Measurements from ENCODE around the gene TMEM191C. TPM values are rescaled to one million over a fixed set of nuclear protein-coding genes. Genes with fewer than 3 reads are reported as not detected.
"Not testable (repeated sequence)": the region's sequence is repeated elsewhere in the genome, so short reads cannot be mapped to it uniquely, and the experiment has no call there.

The TMEM191C gene
- polyA plus RNA-seq, 1 experiment: 0.58 TPM

GRCh38 chr22:21499623-21500506, 32.7 kb downstream of the TMEM191C start:
- H3K27me3 ChIP-seq (ENCODE audit: control insufficient read depth, insufficient read depth, low read length); H3K9me3 ChIP-seq (ENCODE audit: control insufficient read depth, insufficient read depth, low read length); DNase-seq (ENCODE audit: low read depth, low spot score); POLR2A ChIA-PET; H3K27ac ChIP-seq (ENCODE audit: low read depth, low read length); CTCF ChIA-PET; H3K4me3 ChIP-seq (ENCODE audit: low read depth, low read length): not testable (repeated sequence)

- H3K27me3 ChIP-seq (ENCODE audit: control insufficient read depth, insufficient read depth, low read length); H3K4me3 ChIP-seq (ENCODE audit: low read depth, low read length); POLR2A ChIA-PET; DNase-seq (ENCODE audit: low read depth, low spot score); H3K9me3 ChIP-seq (ENCODE audit: control insufficient read depth, insufficient read depth, low read length); CTCF ChIA-PET; H3K27ac ChIP-seq (ENCODE audit: low read depth, low read length): not testable (repeated sequence)
Observed at GRCh38 chr22:21510397-21510796, 43.2 kb downstream of the TMEM191C start.

GRCh38 chr22:21512022-21512421, 44.8 kb downstream of the TMEM191C start:
- H3K4me3 ChIP-seq (ENCODE audit: low read depth, low read length); H3K27ac ChIP-seq (ENCODE audit: low read depth, low read length); CTCF ChIA-PET; H3K27me3 ChIP-seq (ENCODE audit: control insufficient read depth, insufficient read depth, low read length); POLR2A ChIA-PET; H3K9me3 ChIP-seq (ENCODE audit: control insufficient read depth, insufficient read depth, low read length); DNase-seq (ENCODE audit: low read depth, low spot score): not testable (repeated sequence)

GRCh38 chr22:21514117-21514516, 46.9 kb downstream of the TMEM191C start:
- H3K4me3 ChIP-seq (ENCODE audit: low read depth, low read length); POLR2A ChIA-PET; CTCF ChIA-PET; H3K27me3 ChIP-seq (ENCODE audit: control insufficient read depth, insufficient read depth, low read length); DNase-seq (ENCODE audit: low read depth, low spot score); H3K9me3 ChIP-seq (ENCODE audit: control insufficient read depth, insufficient read depth, low read length); H3K27ac ChIP-seq (ENCODE audit: low read depth, low read length): not testable (repeated sequence)

GRCh38 chr22:21515234-21515633, 48.0 kb downstream of the TMEM191C start:
- POLR2A ChIA-PET; CTCF ChIA-PET; H3K4me3 ChIP-seq (ENCODE audit: low read depth, low read length); H3K27me3 ChIP-seq (ENCODE audit: control insufficient read depth, insufficient read depth, low read length); H3K27ac ChIP-seq (ENCODE audit: low read depth, low read length); H3K9me3 ChIP-seq (ENCODE audit: control insufficient read depth, insufficient read depth, low read length); DNase-seq (ENCODE audit: low read depth, low spot score): not testable (repeated sequence)

- POLR2A ChIA-PET; H3K27me3 ChIP-seq (ENCODE audit: control insufficient read depth, insufficient read depth, low read length); H3K4me3 ChIP-seq (ENCODE audit: low read depth, low read length); DNase-seq (ENCODE audit: low read depth, low spot score); H3K9me3 ChIP-seq (ENCODE audit: control insufficient read depth, insufficient read depth, low read length); CTCF ChIA-PET; H3K27ac ChIP-seq (ENCODE audit: low read depth, low read length): not testable (repeated sequence)
Observed at GRCh38 chr22:21516522-21516921, 49.3 kb downstream of the TMEM191C start.

- POLR2A ChIA-PET; H3K9me3 ChIP-seq (ENCODE audit: control insufficient read depth, insufficient read depth, low read length); H3K4me3 ChIP-seq (ENCODE audit: low read depth, low read length); H3K27ac ChIP-seq (ENCODE audit: low read depth, low read length); H3K27me3 ChIP-seq (ENCODE audit: control insufficient read depth, insufficient read depth, low read length); CTCF ChIA-PET; DNase-seq (ENCODE audit: low read depth, low spot score): not testable (repeated sequence)
Observed at GRCh38 chr22:21516970-21517764, 50.0 kb downstream of the TMEM191C start.

Other genes starting within 250 kb of the TMEM191C start
- gene RIMBP3B, start 83.6 kb upstream of the TMEM191C start, polyA plus RNA-seq (2011; rRNA removed): 0.09 and 0.14 TPM in 2 replicates
- 0.93 and 1.3 TPM in 2 replicates for gene HIC2, start 50.0 kb upstream of the TMEM191C start, polyA plus RNA-seq (2011; rRNA removed)
- gene RIMBP3C, start 84.1 kb downstream of the TMEM191C start, polyA plus RNA-seq (2011; rRNA removed): not detected in 2 replicates
- gene UBE2L3, start 100.3 kb downstream of the TMEM191C start, polyA plus RNA-seq (2011; rRNA removed): 72.7 and 77.2 TPM in 2 replicates
- gene YDJC, start 162.6 kb downstream of the TMEM191C start, polyA plus RNA-seq (2011; rRNA removed): 9.0 and 12.2 TPM in 2 replicates
- 0.06 and 0.16 TPM in 2 replicates for gene CCDC116, start 165.4 kb downstream of the TMEM191C start, polyA plus RNA-seq (2011; rRNA removed)
- gene SDF2L1, start 174.9 kb downstream of the TMEM191C start, polyA plus RNA-seq (2011; rRNA removed): 12.6 and 17.8 TPM in 2 replicates
- 40.6 and 48.6 TPM in 2 replicates for gene PPIL2, start 198.6 kb downstream of the TMEM191C start, polyA plus RNA-seq (2011; rRNA removed)

Measured in AG04450 (cell line).